Cardiac fibroblast (primary cell): ENCODE measurements around the gene RAB17.

Experiments used
- DNase-seq, 2 donors: peaks; one replicate each; pipeline versions ENCODE4 v3.0.0 to v3.0.0-alpha.2; 2010; ENCODE audit warnings: low read depth in 2 of 2
- H3K4me3 ChIP-seq, 2 donors: replicated peaks in 1 of 2; 1 replicate in 1 of 2; 2 replicates in 1 of 2; pipeline ENCODE4 v1.5.1; 2011; ENCODE audit warnings: low read depth in 2 of 2, low read length in 2 of 2, mild to moderate bottlenecking in 2 of 2, moderate library complexity in 1 of 2
- TF ChIP-seq, protein P1 (sequence below): IDR thresholded peaks from one replicate; pipeline ENCODE4 v1.5.1; 2011; ENCODE audit warnings: low read depth, mild to moderate bottlenecking, low read length, inconsistent platforms

Gene RAB17

DNA sequence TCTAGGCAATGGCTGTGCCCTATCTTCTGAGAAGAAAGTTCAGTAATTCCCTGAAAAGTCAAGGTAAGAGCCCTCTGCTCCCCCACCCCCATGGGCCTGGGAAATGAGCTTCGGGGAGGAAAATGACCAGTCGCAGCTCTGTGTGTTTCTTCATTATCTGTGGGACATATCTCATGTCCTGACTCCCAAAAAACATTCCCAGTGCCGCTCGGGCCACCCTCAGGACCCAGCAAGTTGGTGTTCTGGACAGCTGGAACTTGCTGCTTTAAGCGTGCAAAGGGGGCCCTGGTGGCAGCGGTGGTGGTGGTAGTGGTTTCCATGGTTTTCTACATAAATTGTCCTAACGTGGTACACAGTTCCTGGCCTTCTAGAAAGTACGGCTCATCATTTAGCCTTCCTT lies 41.3 kb downstream of the RAB17 start:
- H3K4me3 ChIP-seq, result no peak overlapping the region
- TF ChIP-seq, protein P1, sequence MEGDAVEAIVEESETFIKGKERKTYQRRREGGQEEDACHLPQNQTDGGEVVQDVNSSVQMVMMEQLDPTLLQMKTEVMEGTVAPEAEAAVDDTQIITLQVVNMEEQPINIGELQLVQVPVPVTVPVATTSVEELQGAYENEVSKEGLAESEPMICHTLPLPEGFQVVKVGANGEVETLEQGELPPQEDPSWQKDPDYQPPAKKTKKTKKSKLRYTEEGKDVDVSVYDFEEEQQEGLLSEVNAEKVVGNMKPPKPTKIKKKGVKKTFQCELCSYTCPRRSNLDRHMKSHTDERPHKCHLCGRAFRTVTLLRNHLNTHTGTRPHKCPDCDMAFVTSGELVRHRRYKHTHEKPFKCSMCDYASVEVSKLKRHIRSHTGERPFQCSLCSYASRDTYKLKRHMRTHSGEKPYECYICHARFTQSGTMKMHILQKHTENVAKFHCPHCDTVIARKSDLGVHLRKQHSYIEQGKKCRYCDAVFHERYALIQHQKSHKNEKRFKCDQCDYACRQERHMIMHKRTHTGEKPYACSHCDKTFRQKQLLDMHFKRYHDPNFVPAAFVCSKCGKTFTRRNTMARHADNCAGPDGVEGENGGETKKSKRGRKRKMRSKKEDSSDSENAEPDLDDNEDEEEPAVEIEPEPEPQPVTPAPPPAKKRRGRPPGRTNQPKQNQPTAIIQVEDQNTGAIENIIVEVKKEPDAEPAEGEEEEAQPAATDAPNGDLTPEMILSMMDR, result no peak
- DNase-seq, result no peak

DNA sequence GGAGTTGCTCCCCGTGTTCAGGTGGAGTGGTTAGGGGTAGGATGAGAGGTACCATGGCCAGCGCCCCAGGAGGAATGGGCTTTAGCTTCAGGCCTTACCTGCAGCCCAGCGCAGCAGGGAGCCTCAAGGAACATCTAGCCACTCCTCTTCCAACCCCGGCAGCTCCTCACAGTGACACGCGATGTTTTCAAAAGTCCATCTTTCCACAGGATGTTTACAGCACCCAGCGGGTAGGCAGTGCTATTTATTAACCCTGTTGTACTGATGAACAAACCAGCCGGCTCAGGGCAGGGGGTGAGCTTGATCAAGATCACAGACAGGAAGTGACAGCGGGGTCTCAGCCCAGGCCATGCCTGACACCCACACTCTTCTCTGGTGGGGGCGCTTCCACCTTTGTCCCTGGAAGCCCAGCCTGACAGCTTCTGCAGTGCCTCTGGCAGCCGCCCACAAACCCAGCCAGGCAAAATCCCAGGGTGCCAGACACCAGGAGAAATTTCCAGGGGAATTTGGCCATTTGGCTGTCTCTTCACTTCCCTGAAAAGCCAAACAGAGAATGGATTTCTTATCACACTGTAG lies 42.6 kb downstream of the RAB17 start:
- DNase-seq, result no peak
- TF ChIP-seq, protein P1, result no peak

DNA sequence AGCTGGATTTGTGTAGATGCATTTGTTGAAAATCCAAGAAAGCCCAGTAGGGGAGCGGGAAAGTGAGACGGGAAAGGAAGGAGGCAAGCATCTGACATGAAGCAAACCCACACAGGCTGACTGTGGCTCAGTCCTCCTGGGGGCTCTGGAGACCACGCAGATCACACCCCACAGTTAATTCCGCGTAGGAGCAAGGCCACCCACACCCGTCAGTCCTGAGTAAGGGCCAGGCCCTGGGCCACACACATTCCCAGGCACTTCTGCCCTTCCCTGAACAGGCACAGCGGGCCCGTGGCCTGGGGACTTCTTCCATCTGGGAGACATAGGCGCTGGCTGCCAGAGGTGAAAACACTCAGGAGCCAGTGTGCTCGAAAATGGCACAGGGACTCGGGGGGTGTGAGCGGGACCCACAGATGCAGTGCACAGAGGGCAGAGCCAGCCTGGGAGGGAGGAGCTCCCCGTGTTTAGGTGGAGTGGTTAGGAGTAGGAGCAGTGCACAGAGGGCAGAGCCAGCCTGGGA lies 43.6 kb downstream of the RAB17 start:
- no peak overlapping the region for H3K4me3 ChIP-seq
- no peak for DNase-seq
- TF ChIP-seq, protein P1, result no peak

More for the DNA sequence above, 42.6 kb downstream of the RAB17 start:
- H3K4me3 ChIP-seq, result no peak overlapping the region

DNA sequence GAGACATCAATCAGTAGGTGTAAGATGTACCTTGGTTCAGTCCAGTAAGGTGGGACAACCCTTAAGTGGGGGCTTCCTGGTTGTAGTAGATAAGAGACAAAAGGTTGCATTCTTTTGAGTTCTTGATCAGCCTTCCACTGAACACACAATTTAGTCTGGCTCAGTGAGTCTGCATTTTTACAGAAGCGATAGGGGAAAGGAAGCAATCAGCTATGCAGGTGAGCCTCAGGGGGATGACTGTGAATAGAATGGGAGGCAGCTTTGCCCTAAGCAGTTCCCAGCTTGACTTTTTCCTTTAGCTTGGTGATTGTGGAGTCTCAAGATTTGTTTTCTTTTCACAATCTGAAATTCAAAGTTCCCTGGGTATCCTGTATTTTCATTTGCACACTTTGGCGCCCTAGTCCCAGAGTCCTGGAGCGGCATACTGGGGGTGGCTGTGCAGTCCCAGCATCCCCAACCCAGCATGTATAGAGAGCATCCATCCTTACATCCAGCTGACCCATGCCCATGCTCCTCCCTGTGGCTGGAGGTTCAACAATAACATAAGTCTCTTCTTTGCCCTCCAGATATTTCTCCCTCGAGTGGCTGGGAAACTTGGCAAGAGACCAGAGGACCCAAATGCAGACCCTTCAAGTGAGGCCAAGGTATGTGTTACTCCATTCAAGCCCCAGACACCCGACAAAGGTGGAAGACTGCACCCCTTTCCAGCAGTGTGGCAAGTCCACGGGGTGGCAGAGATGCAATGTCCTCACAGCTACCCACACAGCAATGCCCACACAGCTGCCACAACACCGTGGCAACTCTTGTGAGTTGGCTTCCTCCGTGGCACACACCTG lies 44.3 kb downstream of the RAB17 start:
- TF ChIP-seq, protein P1, result no peak
- DNase-seq, result no peak
- no peak overlapping the region for H3K4me3 ChIP-seq

DNA sequence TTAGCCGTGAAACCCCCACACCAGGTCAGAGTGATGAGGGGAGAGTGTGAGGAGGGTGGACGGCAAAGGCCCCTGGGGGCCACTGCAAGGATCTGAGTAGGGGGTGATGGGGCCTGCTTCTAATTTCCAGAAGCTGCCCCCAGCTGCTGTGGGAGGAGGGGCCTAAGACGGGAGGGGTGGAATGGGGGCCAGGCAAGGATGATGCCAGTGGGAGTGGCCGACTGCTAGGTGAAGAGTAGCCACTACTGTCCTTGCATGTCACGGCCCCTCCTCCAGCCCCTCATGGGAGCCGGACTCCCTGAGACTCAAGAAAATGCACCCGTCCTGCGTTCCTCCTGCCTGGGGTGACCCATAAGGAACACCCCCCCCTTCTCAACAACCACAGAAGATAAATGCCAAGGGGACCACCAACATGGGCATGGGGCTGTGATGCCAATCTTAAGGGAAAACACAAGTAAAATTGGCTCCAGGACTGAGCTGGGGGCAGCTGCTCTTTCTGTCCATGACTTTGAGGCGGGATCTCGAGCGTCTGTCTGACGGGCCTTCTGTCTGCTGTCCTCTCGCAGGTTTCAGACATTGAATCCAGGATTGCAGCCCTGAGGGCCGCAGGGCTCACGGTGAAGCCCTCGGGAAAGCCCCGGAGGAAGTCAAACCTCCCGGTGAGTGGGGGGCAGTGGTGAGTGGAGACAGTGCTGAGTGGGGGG lies 48.4 kb downstream of the RAB17 start:
- TF ChIP-seq, protein P1, result no peak
- H3K4me3 ChIP-seq, result no peak overlapping the region
- no peak for DNase-seq

DNA sequence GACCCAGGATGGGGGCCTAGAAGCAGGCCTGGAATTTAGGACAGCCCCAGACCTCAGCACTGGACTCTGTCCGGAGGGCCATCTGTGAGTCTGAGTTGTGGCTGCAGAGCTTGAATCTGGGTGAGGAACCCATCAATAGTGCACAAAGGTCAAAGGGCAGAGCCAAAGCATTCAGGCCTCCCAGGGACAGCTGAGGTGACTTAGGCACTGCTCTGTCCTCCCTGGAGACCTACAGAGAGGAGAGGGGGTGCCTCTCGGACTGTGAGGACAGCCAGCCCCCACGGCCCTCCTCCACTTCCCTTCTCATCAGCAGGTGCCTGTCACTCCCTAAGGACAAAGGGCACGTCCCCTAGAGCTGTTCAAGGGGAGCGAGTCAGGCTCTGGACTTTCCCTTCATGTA lies 49.3 kb downstream of the RAB17 start:
- no peak overlapping the region for H3K4me3 ChIP-seq
- no peak for DNase-seq
- TF ChIP-seq, protein P1, result no peak
